Stimulated activated CD4-positive, alpha-beta T cell treated with anti-CD3 and anti-CD28 coated beads, Interleukin-1b, Interleukin-23, amount 100 ng/mL, for 24 hours (primary cell): ENCODE measurements around the gene FAHD2A.
"Not testable (repeated sequence)": the region's sequence is repeated elsewhere in the genome, so short reads cannot be mapped to it uniquely, and the experiment has no call there.

ENCODE experiments used
- DNase-seq, 4 experiments: peaks; one replicate each; pipeline ENCODE4 v3.0.0-alpha.2; 2020; ENCODE audit warnings: low read depth in 4 of 4, low spot score in 1 of 4

Gene FAHD2A

DNA sequence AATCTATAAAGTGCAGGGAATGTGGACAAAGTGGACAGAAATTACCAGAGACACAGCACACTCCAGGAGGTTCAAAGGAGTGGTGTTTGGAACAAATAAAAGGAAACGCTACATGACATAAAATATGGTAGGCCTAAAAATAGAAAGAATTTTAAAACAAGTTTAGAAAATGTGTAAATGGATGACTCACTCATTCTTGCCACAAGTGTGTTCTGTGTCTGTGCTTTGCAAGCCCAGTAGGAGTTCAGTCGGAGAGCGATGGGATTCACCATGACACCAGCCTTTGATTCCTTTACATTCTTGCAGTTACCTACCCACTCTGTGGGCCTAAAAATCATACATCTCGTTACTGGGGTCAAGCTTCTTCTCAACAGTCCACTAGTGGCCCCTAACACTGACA lies 30.9 kb downstream of the FAHD2A start:
- not testable (repeated sequence) for DNase-seq

DNA sequence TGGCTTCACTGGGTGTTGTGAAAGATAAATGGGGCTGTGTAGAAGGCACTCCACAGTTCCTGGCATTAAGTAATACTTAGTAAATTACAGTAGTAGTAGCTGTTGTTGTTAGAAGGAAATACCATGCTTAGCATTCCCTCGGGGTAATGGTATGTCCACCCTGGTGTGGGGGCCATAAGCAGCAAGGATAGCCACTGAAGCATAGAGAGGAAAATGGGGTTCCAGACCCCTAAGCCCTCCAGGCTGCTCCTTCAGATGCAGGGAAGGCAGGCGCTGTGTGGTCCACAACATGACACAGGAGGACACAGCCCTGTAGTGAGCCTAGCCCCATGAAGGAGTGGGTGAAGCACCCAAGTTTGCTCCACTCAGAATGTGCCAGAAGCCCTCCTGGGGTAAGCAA lies 31.5 kb downstream of the FAHD2A start:
- DNase-seq = not testable (repeated sequence)

DNA sequence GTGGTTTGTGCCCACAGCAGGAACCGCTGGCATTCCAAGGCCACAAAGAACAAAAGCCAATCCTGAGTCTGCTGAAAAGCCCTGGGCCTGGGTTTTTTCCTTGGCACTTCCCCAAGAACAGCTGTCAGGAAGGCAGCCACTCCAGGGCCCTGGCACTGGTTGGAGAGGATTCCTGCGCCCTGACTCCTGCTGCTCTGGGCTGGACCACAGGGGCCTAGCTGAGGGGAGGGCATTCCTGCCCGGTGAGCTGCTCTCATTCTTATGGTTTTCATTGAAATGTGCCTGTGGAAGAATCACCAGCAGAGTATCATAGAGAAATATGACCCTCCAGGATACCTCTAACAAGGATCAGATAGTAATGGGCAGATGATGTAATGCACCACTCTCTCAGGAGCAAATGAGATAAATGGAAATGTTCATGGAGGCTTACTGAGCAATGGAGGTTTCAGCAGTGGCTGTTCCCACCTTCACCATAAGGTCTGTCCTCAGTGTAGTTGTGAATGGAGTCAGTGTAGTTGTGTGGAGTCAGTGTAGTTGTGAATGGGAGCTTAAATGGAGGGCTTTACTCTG lies 32.1 kb downstream of the FAHD2A start:
- DNase-seq = not testable (repeated sequence)

DNA sequence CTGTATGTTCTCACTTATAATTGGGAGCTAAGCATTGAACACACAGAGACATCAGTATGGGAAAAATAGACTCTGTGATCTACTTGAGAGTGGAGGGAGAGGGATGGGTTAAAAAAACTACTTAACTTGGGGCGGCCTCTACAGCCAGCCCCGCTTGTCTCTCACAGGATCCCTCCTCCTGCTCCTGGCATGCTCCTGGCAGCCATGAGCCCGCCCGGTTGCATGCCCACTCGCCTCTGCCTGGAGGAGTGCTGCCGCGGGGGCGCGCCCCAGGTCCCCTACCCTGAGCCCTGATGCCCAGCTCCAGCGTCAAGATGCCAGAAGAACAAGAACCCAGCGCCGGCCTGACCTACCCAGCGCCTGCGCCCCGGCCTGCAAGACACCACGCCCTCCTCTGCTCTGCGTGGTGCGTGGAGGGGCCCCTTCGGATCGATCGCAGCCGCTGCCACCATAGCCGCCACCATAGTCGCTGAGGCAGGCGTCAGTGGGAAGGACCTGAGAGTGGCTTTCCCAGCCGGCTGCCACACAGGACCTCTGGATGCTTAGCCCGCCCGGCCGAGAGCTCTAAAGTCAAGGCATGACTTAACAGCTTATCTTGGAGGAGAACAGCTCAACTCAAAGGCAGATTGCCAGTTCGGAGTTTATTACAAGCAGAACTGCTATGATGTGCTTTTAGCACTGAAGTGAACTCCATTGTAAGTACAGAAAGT lies 32.8 kb downstream of the FAHD2A start:
- DNase-seq = not testable (repeated sequence)

DNA sequence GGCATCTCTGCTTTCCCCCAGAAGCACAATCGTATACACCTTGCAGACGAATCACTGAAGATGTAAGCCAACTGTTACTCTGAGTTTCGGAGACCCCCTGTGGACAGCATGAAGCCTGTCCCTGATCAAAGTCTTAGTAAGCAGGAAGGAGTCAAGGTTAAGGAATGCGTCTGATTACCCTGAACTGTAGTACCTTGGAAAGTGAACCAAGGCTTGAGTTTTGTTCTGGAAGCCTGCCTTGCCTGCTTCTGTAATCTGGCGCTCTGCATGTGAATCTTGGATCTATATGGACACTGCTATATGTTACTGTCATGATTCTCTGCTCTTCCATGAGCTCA lies 33.3 kb downstream of the FAHD2A start:
- not testable (repeated sequence) for DNase-seq

DNA sequence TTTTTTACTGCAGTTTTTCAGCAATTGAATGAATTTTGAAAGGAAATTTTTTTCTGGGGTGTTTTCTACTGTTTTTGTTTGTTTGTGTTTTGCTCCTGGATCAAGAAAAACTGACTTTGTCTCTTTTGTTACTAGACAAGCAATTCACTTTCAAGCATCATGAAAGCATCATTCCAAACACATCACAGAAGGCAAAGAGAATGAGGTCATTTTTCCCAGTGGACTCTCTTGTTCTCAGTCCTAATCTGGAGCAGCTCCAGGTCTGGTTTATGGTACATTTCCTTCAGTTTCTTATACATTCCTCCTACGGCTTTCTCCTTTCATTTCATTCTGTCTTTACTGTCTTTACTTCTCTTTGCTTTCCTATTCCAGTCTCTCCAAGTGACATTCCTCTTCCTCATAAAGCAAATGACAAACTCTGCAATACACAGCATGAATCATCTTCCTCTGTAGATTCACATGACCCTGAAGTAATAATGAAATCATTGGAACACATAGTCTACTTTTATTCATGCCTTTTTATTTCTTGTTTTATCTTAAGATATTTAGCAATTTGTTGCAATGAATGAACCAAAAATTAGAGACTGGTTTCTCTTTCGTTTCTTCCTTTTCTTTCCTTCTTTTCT lies 40.1 kb downstream of the FAHD2A start:
- not testable (repeated sequence) for DNase-seq

DNA sequence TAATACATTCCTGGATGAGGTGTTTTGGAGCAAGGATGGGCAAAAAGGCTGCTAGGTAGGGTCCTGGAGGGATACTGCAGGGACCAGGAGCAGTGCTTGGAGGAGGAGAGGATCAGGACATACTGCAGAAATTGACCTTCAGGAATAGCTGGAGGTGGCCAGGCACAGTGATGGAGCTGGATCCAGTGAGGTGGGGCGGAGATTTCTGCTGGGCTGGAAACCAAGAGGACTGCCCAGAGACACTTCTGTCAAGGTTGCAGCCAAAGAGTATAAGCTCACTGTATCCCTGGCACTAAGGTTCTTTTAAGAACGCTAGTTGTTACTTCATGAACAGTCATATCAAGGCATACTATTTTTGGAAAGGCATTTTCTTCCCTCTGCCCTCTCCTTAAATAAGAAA lies 42.8 kb downstream of the FAHD2A start:
- DNase-seq = not testable (repeated sequence)

DNA sequence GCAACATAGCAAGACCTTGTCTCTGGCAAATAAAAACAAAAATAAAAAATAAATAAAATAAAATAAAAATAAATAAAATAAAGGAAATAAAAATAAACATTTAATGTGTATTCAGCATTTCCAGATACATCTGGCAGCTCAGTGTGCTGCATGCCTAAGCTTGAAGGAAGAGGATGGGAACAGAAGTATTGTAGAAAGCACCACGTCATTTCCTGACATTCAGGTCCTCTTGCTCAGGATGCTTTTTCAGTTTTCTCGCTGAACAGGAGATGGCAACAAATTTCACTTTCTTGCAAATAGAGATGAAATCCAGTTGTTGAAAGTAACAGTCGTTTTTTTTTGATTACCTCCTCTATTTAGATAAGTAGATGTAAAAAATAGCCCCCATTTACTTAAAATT lies 60.8 kb downstream of the FAHD2A start:
- not testable (repeated sequence) for DNase-seq
